GM21423 (cell line): ENCODE measurements around the gene SPEM1.

Source experiments
- ATAC-seq: cut with Tn5 transposase; IDR thresholded peaks from one replicate; pipeline ENCODE4 v1.9.1; 2021; ENCODE audit warnings: mild to moderate bottlenecking, moderate library complexity; ENCODE audit not compliant: unreplicated experiment

The SPEM1 gene

GRCh38 chr17:7419819-7420610 is at the start of gene SPEM1:
Gene SPEM1 (plus strand): TSS chr17:7420324. CDS start chr17:7420385, 61 bp downstream.
- ATAC-seq: no peak

GRCh38 chr17:7370853-7371252 is 49.3 kb upstream of the SPEM1 start:
- ATAC-seq: no peak

DNA sequence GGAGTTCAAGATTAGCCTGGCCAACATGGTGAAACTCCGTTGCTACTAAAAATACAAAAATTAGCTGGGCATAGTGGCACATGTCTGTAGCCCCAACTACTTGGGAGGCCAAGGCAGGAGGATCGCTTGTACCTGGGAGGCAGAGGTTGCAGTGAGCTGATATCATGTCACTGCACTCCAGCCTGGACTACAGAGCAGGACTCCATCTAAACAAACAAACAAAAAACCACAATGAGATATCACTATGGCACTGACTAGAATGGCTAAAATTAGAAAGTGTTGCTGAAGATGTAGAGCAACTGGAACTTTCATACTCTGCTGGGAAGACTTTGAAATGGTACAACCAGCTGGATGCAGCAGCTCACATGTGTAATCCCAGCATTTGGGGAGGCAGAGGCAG is 45.8 kb upstream of the SPEM1 start:
- ATAC-seq: no peak

DNA sequence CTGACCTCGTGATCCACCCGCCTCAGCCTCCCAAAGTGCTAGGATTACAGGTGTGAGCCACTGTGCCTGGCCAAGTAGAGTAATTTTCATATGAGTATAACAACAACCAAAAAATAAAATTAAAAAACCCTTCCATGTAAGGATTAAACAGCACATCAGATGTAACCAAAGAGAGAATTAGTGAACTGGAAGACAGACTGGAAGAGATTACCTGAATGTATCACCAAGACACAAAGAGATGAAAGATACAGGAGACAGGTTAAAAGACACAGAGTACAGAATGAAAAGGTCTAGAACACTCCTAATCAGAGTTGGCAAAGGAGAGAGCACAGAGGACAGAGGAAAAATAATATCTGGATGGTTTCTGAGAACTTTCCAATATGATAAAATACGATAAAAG is 41.0 kb upstream of the SPEM1 start:
- no peak for ATAC-seq

DNA sequence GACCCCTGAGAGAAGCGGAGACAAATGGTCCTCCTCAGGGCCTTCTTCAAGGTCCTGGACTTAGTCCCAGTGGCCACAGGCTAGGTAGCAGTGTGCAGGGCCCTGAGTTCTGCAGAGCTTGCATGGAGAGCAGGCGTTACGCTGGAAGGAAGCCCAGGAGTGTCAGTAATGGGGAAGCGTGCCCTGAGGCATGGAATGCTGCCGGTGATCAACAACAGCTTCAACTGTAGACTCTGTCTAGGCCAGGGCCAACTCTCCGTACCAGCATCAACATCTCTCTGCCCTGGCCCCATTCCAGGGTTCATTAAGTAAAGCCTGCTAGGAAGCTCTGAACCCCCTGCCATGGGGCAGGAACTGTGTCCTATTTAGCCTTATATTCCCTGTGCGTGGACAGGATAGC is 39.8 kb upstream of the SPEM1 start:
- ATAC-seq: no peak

DNA sequence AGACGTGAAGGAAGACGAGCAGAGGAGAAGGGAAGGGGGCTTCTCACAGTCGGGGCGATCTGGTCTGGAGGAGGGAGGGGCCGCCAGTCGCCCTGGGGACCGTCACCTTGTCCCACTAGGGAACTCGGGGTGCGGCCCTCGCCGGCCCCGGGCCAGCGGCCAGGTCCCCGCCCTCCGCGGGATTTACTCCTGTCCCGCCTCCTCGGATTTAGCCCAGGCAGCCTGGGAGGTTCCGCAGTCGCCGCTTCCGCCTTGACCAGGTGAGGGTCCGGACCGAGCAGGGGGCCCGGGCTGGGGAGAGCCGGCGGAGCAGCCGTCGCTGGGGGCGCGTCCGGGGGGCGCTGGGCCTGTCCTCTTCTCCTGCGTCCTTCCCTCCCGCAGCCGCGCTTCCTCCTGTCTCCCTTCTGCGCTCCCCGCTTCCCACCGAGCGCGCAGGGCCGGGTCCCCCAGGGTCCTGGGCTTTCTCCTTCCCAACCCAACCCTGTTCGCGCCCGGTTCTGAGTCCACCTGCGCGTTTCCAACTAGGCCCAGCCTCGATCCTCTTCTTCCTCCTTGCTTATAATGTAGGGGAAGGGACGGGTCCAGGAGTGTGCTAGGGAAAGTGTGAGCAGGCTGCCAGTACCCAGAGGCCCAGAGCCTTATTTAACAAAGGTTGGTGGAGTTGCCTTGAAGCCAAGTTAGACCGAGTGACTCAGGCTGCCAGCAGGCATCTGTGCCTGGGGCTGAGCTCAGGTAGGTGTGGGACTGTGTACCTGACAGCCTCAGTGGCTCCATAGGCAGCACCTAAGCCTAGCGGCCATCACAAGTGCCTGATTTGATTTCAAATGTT is 39.1 kb upstream of the SPEM1 start, which contains the start of gene TNK1:
Gene TNK1, plus strand, starts transcription at position 235 of the 829 bp plus-strand sequence. CDS start 1,838 bp downstream, outside the sequence.
- ATAC-seq: no peak

DNA sequence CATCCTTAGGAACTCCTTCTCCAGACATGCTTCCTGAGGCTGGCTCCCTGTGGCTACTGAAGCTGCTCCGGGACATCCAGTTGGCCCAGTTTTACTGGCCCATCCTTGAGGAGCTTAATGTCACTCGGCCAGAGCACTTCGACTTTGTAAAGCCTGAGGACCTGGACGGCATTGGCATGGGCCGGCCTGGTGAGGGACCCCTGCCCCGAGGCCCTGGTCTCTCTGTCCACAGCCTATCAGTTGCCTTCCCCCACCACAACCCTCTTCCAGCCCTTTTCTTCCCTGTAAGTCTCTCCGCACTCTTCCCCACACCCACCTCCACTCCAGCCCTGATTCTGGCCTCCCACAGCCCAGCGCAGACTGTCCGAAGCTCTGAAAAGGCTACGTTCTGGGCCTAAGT is 37.2 kb upstream of the SPEM1 start:
- no peak for ATAC-seq

GRCh38 chr17:7383371-7383741 is 36.8 kb upstream of the SPEM1 start:
- ATAC-seq: no peak

- peak; percentile 68 for ATAC-seq
Observed at GRCh38 chr17:7383742-7384488, 36.2 kb upstream of the SPEM1 start.

- no peak for ATAC-seq
Observed at GRCh38 chr17:7384489-7385081, 35.5 kb upstream of the SPEM1 start.

DNA sequence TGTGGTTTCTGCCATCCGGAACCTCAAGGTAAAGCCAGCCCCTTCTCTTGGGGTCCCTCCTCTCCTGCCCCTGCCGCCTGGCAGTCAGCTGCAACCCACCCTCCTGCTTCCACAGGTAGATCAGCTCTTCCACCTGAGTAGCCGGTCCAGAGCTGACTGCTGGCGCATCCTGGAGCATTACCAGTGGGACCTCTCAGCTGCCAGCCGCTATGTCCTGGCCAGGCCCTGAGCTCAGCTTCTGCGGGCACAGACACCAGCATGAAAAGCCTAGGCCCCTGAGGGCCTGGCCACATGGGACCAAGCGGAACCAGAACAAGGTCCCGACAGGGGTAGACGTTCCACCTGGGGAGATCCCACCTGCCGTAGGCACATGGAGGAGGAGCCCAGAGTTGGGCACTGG is 31.3 kb upstream of the SPEM1 start:
- no peak for ATAC-seq

DNA sequence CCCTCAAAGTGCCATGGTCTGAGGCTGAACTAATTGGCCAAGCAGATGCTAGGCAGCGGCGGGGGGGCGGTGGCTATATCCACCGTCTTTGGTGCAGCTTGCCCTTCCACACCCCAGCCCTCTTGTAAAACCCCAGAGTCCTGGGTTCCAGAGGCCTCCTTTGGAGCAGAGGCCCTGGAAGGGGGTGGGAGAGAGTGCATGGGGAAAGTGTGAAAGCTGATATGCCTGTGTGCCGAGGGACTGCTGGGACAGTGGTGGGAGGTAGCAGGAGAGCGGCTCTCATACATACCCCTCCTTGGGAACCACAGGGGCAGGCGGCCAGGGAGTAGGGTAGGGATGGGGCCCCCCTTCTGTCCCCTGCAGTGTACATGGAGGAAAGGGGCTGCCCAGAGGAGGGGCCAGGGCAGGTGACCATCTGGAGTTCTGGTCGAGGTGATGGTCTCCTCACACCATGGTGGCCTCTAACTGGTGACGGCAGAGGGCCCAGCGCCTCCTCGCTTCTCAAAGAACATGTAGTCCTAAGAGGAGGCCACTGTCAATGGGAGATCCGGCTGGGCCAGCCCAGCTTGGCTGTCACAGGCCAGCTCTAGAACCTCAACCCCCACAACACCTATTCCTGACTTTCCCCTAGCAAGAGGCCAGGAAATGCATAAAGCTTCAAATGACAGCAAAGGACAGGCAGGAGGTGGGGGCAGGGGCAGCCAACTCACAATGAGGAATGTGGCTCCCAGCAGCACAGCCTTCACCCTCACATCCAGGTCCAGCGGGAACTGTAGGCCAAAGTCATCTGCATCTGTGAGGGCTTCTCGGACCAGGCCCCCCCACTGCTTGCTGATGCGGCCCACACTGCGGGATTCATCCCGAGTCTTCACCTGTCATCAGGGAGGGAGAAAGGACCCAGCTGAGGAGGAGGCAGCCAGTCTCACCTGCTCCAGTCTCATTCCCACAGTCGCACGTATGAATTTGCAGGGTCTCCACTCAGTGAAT is 29.9 kb upstream of the SPEM1 start:
- ATAC-seq: no peak

- no peak for ATAC-seq
Observed at GRCh38 chr17:7391307-7391706, 28.8 kb upstream of the SPEM1 start.

GRCh38 chr17:7392696-7393612 is 27.2 kb upstream of the SPEM1 start:
- no peak for ATAC-seq

- ATAC-seq: peak; percentile 36
Observed at GRCh38 chr17:7393613-7394451, 26.3 kb upstream of the SPEM1 start.

DNA sequence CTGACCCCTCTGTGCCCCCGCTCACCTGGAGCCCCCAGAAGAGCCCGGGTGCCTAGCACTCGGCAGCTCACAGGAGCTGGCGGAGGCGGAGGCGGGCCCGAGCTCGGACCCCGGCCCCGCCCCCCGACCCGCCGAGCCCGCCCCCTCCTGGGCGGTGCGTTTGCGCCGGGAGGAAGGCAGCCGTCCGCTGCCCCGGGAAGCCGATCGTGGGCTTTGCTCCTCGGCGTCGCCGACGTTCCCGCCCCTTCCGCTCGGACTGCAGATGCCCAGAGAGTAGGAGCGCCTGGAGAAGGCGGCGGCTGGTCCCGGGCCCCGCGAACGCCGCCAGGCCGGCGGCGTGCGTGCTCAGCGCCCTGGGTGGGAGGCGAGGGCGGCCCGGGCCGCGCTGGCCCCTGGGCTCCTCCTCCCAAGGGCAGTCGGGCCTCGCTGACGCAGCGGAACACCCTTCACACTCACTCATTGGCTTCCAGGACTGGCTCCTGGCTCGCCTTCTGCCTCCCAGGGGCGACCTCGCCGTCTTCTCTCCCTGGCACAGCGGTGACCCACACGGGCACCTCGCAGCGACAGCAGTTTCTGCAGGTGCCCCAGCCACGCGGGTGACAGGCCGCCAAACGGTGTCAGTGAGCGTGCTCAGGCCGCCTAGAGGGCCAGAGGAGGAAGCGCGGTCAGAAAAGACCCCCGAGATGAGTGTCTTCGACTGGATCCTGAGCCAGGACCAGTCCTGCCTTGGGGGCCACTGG is 25.5 kb upstream of the SPEM1 start, which contains the start of gene PLSCR3:
Gene PLSCR3, minus strand, starts transcription at position 74 of the 740 bp plus-strand sequence. CDS start 415 bp downstream, outside the sequence.
- ATAC-seq: peak; percentile 75

- ATAC-seq: no peak
Observed at GRCh38 chr17:7396147-7396546, 24.0 kb upstream of the SPEM1 start.
